GM12892 (cell line): ENCODE data around the gene DNAH11.

Experiments used
- POLR2AphosphoS5 ChIP-seq: IDR thresholded peaks from 2 replicates; pipeline ENCODE4 v1.6.1; 2011; ENCODE audit warnings: low read depth, low read length, control low read depth
- TAF1 ChIP-seq: IDR thresholded peaks from 2 replicates; pipeline ENCODE4 v1.6.1; 2011; ENCODE audit warnings: low read depth, mild to moderate bottlenecking, control low read depth, low read length, borderline replicate concordance

- TF ChIP-seq TAF1 (no peak), POLR2AphosphoS5 (no peak)
These were observed 16.4 kb upstream of the DNAH11 start for GRCh38 chr7:21526448-21526847.
